Measurements from ENCODE around the gene ATP6V1C2. TPM values are rescaled to one million over a fixed set of nuclear protein-coding genes. Genes with fewer than 3 reads are reported as not detected.

The ATP6V1C2 gene
- total RNA-seq, 1 donor from 2014 or later: 0.69 TPM

DNA sequence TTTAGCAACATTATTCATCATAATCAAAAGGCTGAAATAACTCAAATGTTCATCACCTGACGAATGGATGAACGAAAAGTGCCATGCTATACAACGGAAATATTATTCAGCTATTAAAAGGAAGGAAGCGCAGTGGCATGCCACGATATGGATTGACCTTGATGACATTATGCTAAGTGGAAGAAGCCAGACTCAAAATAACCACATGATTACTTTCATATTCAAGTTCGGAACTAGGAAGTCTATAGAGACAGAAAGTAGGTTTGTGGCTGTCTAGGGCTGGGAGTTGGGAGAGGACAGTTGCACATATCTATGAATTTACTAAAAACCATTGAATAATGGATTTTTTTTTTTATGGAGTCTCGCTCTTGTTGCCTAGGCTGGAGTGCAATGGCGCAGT is 104.6 kb downstream of the ATP6V1C2 start:
- H3K27ac ChIP-seq (replicated peaks): no peak overlapping the region
- no peaks in the 10 kb centered on the region for H3K9me3 ChIP-seq (replicated peaks)
- TF ChIP-seq, protein P1, sequence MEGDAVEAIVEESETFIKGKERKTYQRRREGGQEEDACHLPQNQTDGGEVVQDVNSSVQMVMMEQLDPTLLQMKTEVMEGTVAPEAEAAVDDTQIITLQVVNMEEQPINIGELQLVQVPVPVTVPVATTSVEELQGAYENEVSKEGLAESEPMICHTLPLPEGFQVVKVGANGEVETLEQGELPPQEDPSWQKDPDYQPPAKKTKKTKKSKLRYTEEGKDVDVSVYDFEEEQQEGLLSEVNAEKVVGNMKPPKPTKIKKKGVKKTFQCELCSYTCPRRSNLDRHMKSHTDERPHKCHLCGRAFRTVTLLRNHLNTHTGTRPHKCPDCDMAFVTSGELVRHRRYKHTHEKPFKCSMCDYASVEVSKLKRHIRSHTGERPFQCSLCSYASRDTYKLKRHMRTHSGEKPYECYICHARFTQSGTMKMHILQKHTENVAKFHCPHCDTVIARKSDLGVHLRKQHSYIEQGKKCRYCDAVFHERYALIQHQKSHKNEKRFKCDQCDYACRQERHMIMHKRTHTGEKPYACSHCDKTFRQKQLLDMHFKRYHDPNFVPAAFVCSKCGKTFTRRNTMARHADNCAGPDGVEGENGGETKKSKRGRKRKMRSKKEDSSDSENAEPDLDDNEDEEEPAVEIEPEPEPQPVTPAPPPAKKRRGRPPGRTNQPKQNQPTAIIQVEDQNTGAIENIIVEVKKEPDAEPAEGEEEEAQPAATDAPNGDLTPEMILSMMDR (IDR thresholded peaks at IDR 0.05; ENCODE audit: borderline replicate concordance): no peak
- H3K27me3 ChIP-seq (ENCODE audit: low read depth): peaks cover 40% of the 10 kb centered on the region
- intact Hi-C loops (cut with micrococcal nuclease): no loop called here
- H3K36me3 ChIP-seq: no peaks in the 10 kb centered on the region
- no peaks in the 10 kb centered on the region for H3K4me1 ChIP-seq
- DNase-seq: no peak
- H3K4me3 ChIP-seq: no peak overlapping the region

DNA sequence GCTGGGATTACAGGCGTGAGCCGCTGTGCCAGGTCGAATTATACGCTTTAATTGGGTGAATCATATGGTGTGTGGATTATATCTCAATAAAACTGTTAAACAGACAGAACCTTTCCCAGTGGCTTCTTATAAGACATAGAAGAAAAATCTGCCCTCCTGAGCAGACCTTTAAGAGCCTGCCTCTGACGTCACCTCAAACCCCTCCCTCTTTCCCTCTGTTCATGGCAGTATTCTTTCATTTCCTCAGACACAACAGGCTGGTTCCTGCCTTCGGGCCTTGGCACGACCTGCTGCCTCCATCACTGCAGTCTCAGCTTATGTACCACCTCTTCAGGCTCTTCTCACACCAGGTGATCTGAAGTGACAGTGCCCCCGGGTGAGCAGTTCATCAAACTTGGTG is 105.2 kb downstream of the ATP6V1C2 start:
- H3K9me3 ChIP-seq (replicated peaks): no peaks in the 10 kb centered on the region
- H3K36me3 ChIP-seq: no peaks in the 10 kb centered on the region
- H3K27ac ChIP-seq (replicated peaks): no peak overlapping the region
- H3K4me3 ChIP-seq: no peak overlapping the region
- H3K4me1 ChIP-seq: no peaks in the 10 kb centered on the region
- peaks cover 46% of the 10 kb centered on the region for H3K27me3 ChIP-seq (ENCODE audit: low read depth)
- no peak for DNase-seq
- TF ChIP-seq, protein P1 (IDR thresholded peaks at IDR 0.05; ENCODE audit: borderline replicate concordance): no peak
- intact Hi-C loops (cut with micrococcal nuclease): no loop called here

DNA sequence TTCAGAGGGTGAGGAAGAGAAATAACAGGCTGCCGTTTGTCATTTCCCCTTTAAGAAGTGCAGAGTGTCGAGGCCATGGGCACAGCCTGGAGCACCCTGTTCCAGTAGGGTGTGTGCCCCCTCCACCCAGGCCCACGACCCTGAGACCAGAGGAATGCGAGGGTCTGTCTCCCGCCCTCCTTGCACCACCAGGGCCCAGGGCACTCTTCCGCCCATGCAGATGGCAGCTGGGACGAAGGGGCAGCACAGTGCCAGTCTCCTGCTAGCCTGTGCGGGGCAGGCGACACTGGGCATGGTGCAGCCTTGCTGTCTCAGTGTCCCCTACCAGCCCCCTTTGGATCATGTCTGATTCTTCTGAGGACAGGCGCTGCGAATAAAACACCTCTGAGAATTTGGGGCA is 106.9 kb downstream of the ATP6V1C2 start:
- TF ChIP-seq, protein P1 (IDR thresholded peaks at IDR 0.05; ENCODE audit: borderline replicate concordance): no peak
- H3K4me1 ChIP-seq: peaks cover 7% of the 10 kb centered on the region
- DNase-seq: no peak
- H3K27ac ChIP-seq (replicated peaks): no peak overlapping the region
- H3K27me3 ChIP-seq (ENCODE audit: low read depth): peaks cover 63% of the 10 kb centered on the region
- intact Hi-C loops (cut with micrococcal nuclease): no loop called here
- no peak overlapping the region for H3K4me3 ChIP-seq
- no peaks in the 10 kb centered on the region for H3K36me3 ChIP-seq
- H3K9me3 ChIP-seq (replicated peaks): no peaks in the 10 kb centered on the region

DNA sequence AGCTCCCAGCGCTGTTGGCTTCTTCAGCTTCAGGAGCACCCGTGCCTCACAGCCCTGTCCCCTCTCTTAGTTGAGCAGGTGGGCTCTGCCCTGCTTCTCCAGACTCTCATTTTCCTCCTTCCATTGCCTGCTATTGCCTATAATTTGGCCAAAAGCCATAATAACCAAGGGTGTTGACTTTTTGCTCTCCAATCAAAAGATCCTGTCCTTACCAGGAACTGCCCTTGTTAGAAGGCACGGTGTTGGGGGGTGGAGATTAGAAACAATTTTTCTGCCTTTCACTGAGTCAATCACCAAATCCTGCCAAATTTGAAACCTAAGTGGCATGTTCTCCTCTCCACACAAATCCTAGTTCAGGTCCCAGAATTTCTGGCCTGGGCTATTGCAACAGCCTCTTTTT is 107.9 kb downstream of the ATP6V1C2 start:
- TF ChIP-seq, protein P1 (IDR thresholded peaks at IDR 0.05; ENCODE audit: borderline replicate concordance): no peak
- Histone ChIP-seq H3K4me1 (peaks cover 7% of the 10 kb centered on the region), H3K27me3 (ENCODE audit: low read depth) (peaks cover 67% of the 10 kb centered on the region), H3K9me3 (replicated peaks) (no peaks in the 10 kb centered on the region), H3K36me3 (no peaks in the 10 kb centered on the region), H3K27ac (replicated peaks) (no peak overlapping the region), H3K4me3 (no peak overlapping the region)
- intact Hi-C loops (cut with micrococcal nuclease): no loop called here
- DNase-seq: no peak

DNA sequence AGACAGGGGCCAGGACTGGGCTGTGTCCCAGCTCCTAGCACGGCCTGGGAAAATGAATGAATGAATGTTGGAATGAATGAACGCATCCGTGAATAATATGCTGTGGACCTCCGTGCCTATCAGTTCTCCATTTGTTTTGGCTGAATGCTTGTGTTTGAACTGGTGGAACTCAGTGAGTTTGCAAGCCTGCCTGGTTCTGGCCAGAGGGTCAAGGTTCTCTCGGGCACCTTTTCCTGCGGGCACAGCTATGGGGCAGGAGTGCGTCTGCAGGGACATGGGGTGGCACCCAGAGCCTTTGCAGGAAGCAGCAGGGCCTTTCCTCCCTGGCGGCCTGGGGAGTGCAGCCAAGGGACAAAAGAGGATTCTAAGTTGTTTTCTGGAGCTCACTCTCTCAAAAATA is 108.8 kb downstream of the ATP6V1C2 start:
- Histone ChIP-seq H3K4me3 (no peak overlapping the region), H3K36me3 (no peaks in the 10 kb centered on the region), H3K9me3 (replicated peaks) (no peaks in the 10 kb centered on the region), H3K27me3 (ENCODE audit: low read depth) (peaks cover 67% of the 10 kb centered on the region), H3K27ac (replicated peaks) (no peak overlapping the region), H3K4me1 (peaks cover 7% of the 10 kb centered on the region)
- DNase-seq: no peak
- intact Hi-C loops (cut with micrococcal nuclease): loop anchor here (5.0 to 10.0 kb wide), 2 partner anchors 95 to 292 kb away; no protein-coding TSS in a partner anchor
- TF ChIP-seq, protein P1 (IDR thresholded peaks at IDR 0.05; ENCODE audit: borderline replicate concordance): no peak
